ENCODE measurements around the gene USP17L25.
"Not testable (repeated sequence)": the region's sequence is repeated elsewhere in the genome, so short reads cannot be mapped to it uniquely, and the experiment has no call there.

The USP17L25 gene

DNA sequence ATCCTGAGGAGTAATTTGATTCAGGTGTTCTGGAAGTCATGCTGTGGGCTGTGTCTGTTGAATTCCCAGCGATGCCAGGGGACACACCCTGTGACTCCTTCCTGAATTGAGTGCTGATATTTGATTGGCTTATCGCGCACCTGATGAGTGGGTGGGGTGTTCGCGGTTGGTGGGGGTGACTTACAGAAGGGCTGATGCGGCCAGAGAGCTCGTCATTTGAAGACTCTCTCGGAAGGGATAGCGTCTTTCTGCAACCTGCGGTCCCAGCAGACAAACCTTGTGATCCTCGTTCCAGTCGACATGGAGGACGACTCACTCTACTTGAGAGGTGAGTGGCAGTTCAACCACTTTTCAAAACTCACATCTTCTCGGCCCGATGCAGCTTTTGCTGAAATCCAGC is at the start of gene USP17L25:
Gene USP17L25, plus strand, starts transcription at position 301 of the 400 bp plus-strand sequence. Its CDS starts 0 bp downstream, at position 301.
- DNase-seq (ENCODE audit: low read depth); in situ Hi-C loops (cut with HindIII; ENCODE audit: low sequenced_read_pairs); H3K4me3 ChIP-seq (ENCODE audit: low read depth, low read length): not testable (repeated sequence)

DNA sequence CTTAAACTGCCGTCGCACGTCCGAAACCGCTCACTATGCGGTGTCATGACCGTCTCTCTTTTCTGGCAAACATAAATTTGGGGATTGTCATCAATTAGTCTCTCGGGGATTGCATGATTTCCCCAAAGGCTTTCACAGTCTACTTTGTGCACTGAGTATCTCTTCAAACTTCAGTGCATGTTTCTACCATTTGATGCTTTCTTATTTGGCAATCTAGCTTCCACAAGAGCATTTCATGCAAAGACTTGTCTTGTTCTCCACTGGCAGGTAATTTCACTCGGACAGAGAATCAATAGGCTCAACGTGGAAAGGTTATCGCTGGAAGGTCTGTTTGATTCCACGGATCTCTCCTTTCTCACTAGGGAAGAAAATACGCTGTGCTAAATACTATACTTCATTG is 5.5 kb upstream of the USP17L25 start:
- DNase-seq (ENCODE audit: low read depth); H3K4me3 ChIP-seq (ENCODE audit: low read depth, low read length); in situ Hi-C loops (cut with HindIII; ENCODE audit: low sequenced_read_pairs): not testable (repeated sequence)

DNA sequence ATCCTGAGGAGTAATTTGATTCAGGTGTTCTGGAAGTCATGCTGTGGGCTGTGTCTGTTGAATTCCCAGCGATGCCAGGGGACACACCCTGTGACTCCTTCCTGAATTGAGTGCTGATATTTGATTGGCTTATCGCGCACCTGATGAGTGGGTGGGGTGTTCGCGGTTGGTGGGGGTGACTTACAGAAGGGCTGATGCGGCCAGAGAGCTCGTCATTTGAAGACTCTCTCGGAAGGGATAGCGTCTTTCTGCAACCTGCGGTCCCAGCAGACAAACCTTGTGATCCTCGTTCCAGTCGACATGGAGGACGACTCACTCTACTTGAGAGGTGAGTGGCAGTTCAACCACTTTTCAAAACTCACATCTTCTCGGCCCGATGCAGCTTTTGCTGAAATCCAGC is 4.8 kb upstream of the USP17L25 start, which contains the start of gene USP17L24:
Gene USP17L24, plus strand, starts transcription at position 301 of the 400 bp plus-strand sequence. Its CDS starts 0 bp downstream, at position 301.
- in situ Hi-C loops (cut with HindIII; ENCODE audit: low sequenced_read_pairs); H3K4me3 ChIP-seq (ENCODE audit: low read depth, low read length); DNase-seq (ENCODE audit: low read depth): not testable (repeated sequence)

DNA sequence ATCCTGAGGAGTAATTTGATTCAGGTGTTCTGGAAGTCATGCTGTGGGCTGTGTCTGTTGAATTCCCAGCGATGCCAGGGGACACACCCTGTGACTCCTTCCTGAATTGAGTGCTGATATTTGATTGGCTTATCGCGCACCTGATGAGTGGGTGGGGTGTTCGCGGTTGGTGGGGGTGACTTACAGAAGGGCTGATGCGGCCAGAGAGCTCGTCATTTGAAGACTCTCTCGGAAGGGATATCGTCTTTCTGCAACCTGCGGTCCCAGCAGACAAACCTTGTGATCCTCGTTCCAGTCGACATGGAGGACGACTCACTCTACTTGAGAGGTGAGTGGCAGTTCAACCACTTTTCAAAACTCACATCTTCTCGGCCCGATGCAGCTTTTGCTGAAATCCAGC is 4.6 kb downstream of the USP17L25 start, which contains the start of gene USP17L26:
Gene USP17L26, plus strand, starts transcription at position 301 of the 400 bp plus-strand sequence. Its CDS starts 0 bp downstream, at position 301.
- H3K4me3 ChIP-seq (ENCODE audit: low read depth, low read length); in situ Hi-C loops (cut with HindIII; ENCODE audit: low sequenced_read_pairs); DNase-seq (ENCODE audit: low read depth): not testable (repeated sequence)

- in situ Hi-C loops (cut with HindIII; ENCODE audit: low sequenced_read_pairs); DNase-seq (ENCODE audit: low read depth); H3K4me3 ChIP-seq (ENCODE audit: low read depth, low read length): not testable (repeated sequence)
Observed at GRCh38 chr4:9339103-9339502, 9.4 kb downstream of the USP17L25 start, which contains the start of gene USP17L5. Gene USP17L5 (plus strand): TSS chr4:9339403. CDS start chr4:9339403, 0 bp downstream.

- in situ Hi-C loops (cut with HindIII; ENCODE audit: low sequenced_read_pairs); DNase-seq (ENCODE audit: low read depth); H3K4me3 ChIP-seq (ENCODE audit: low read depth, low read length): not testable (repeated sequence)
Observed at GRCh38 chr4:9343848-9344247, 14.1 kb downstream of the USP17L25 start, which contains the start of gene USP17L27. Gene USP17L27 (plus strand): TSS chr4:9344148. CDS start chr4:9344148, 0 bp downstream.

DNA sequence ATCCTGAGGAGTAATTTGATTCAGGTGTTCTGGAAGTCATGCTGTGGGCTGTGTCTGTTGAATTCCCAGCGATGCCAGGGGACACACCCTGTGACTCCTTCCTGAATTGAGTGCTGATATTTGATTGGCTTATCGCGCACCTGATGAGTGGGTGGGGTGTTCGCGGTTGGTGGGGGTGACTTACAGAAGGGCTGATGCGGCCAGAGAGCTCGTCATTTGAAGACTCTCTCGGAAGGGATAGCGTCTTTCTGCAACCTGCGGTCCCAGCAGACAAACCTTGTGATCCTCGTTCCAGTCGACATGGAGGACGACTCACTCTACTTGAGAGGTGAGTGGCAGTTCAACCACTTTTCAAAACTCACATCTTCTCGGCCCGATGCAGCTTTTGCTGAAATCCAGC is 18.9 kb downstream of the USP17L25 start, which contains the start of gene USP17L28:
Gene USP17L28, plus strand, starts transcription at position 301 of the 400 bp plus-strand sequence. Its CDS starts 0 bp downstream, at position 301.
- H3K4me3 ChIP-seq (ENCODE audit: low read depth, low read length); in situ Hi-C loops (cut with HindIII; ENCODE audit: low sequenced_read_pairs); DNase-seq (ENCODE audit: low read depth): not testable (repeated sequence)

- DNase-seq (ENCODE audit: low read depth), result not testable (repeated sequence)
Observed at GRCh38 chr4:9350866-9351265, 21.2 kb downstream of the USP17L25 start.

DNA sequence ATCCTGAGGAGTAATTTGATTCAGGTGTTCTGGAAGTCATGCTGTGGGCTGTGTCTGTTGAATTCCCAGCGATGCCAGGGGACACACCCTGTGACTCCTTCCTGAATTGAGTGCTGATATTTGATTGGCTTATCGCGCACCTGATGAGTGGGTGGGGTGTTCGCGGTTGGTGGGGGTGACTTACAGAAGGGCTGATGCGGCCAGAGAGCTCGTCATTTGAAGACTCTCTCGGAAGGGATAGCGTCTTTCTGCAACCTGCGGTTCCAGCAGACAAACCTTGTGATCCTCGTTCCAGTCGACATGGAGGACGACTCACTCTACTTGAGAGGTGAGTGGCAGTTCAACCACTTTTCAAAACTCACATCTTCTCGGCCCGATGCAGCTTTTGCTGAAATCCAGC is 23.6 kb downstream of the USP17L25 start, which contains the start of gene USP17L29:
Gene USP17L29, plus strand, starts transcription at position 301 of the 400 bp plus-strand sequence. Its CDS starts 0 bp downstream, at position 301.
- H3K4me3 ChIP-seq (ENCODE audit: low read depth, low read length); DNase-seq (ENCODE audit: low read depth); in situ Hi-C loops (cut with HindIII; ENCODE audit: low sequenced_read_pairs): not testable (repeated sequence)

More at GRCh38 chr4:9350866-9351265, 21.2 kb downstream of the USP17L25 start:
- H3K4me3 ChIP-seq (ENCODE audit: low read depth, low read length); in situ Hi-C loops (cut with HindIII; ENCODE audit: low sequenced_read_pairs): not testable (repeated sequence)

DNA sequence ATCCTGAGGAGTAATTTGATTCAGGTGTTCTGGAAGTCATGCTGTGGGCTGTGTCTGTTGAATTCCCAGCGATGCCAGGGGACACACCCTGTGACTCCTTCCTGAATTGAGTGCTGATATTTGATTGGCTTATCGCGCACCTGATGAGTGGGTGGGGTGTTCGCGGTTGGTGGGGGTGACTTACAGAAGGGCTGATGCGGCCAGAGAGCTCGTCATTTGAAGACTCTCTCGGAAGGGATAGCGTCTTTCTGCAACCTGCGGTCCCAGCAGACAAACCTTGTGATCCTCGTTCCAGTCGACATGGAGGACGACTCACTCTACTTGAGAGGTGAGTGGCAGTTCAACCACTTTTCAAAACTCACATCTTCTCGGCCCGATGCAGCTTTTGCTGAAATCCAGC is 33.1 kb downstream of the USP17L25 start, which contains the start of gene USP17L30:
Gene USP17L30, plus strand, starts transcription at position 301 of the 400 bp plus-strand sequence. Its CDS starts 0 bp downstream, at position 301.
- DNase-seq (ENCODE audit: low read depth); in situ Hi-C loops (cut with HindIII; ENCODE audit: low sequenced_read_pairs); H3K4me3 ChIP-seq (ENCODE audit: low read depth, low read length): not testable (repeated sequence)

GRCh38 chr4:9379881-9380280 is 50.2 kb downstream of the USP17L25 start:
- in situ Hi-C loops (cut with HindIII; ENCODE audit: low sequenced_read_pairs), result not testable (repeated sequence)

More at GRCh38 chr4:9379881-9380280, 50.2 kb downstream of the USP17L25 start:
- not testable (repeated sequence) for DNase-seq (ENCODE audit: low read depth); H3K4me3 ChIP-seq (ENCODE audit: low read depth, low read length)
